ENCODE measurements around the gene SIGLEC12.

The SIGLEC12 gene

GRCh38 chr19:51501594-51502263 is at the start of gene SIGLEC12:
Gene SIGLEC12 (minus strand): TSS chr19:51501800. CDS start chr19:51501733, 67 bp downstream.
- no peak for DNase-seq (ENCODE audit: low read depth)

GRCh38 chr19:51550848-51551672 is 49.5 kb upstream of the SIGLEC12 start:
- no peak for DNase-seq (ENCODE audit: low read depth)

- DNase-seq (ENCODE audit: low read depth): no peak
Observed at GRCh38 chr19:51549533-51550324, 48.1 kb upstream of the SIGLEC12 start.

- DNase-seq (ENCODE audit: low read depth): no peak
Observed at GRCh38 chr19:51548891-51549305, 47.3 kb upstream of the SIGLEC12 start.

GRCh38 chr19:51548213-51548651 is 46.6 kb upstream of the SIGLEC12 start:
- no peak for DNase-seq (ENCODE audit: low read depth)

- no peak for DNase-seq (ENCODE audit: low read depth)
Observed at GRCh38 chr19:51547397-51548212, 46.0 kb upstream of the SIGLEC12 start.

- no peak for DNase-seq (ENCODE audit: low read depth)
Observed at GRCh38 chr19:51546650-51547396, 45.2 kb upstream of the SIGLEC12 start.

- no peak for DNase-seq (ENCODE audit: low read depth)
Observed at GRCh38 chr19:51546107-51546649, 44.6 kb upstream of the SIGLEC12 start.

- DNase-seq (ENCODE audit: low read depth): no peak
Observed at GRCh38 chr19:51544038-51544437, 42.4 kb upstream of the SIGLEC12 start.

- DNase-seq (ENCODE audit: low read depth): no peak
Observed at GRCh38 chr19:51542699-51543098, 41.1 kb upstream of the SIGLEC12 start.

- DNase-seq (ENCODE audit: low read depth): no peak
Observed at GRCh38 chr19:51541458-51542357, 40.1 kb upstream of the SIGLEC12 start.

GRCh38 chr19:51539821-51540366 is 38.3 kb upstream of the SIGLEC12 start:
- DNase-seq (ENCODE audit: low read depth): no peak

- DNase-seq (ENCODE audit: low read depth): no peak
Observed at GRCh38 chr19:51535535-51535934, 33.9 kb upstream of the SIGLEC12 start.

- no peak for DNase-seq (ENCODE audit: low read depth)
Observed at GRCh38 chr19:51531349-51532315, 30.0 kb upstream of the SIGLEC12 start, which contains the start of gene SIGLEC6. Gene SIGLEC6 (minus strand): TSS chr19:51531670. CDS start chr19:51531648, 22 bp downstream.

GRCh38 chr19:51530616-51531015 is 29.0 kb upstream of the SIGLEC12 start:
- DNase-seq (ENCODE audit: low read depth): no peak

- no peak for DNase-seq (ENCODE audit: low read depth)
Observed at GRCh38 chr19:51529301-51529700, 27.7 kb upstream of the SIGLEC12 start.

- no peak for DNase-seq (ENCODE audit: low read depth)
Observed at GRCh38 chr19:51525651-51526050, 24.1 kb upstream of the SIGLEC12 start.

Data from stimulated activated CD8-positive, alpha-beta memory T cell treated with anti-CD3 and anti-CD28 coated beads, Interleukin-15, amount 100 ng/mL, for 1 hour (primary cell).